Thoracic aorta (tissue), 2 donors: ENCODE measurements around the gene BANF2. TPM values are rescaled to one million over a fixed set of nuclear protein-coding genes. Genes with fewer than 3 reads are reported as not detected.

Experiments used
- ATAC-seq: fragments of 150-250 bp; one replicate; pipeline ENCODE4 v1.8.0; 2017; ENCODE audit warnings: low read depth; ENCODE audit not compliant: insufficient number of reproducible peaks, low FRiP score
- DNase-seq: peaks from one replicate; pipeline ENCODE4 v3.0.0-alpha.2; 2020; ENCODE audit warnings: low spot score
- H3K27ac ChIP-seq, 2 donors: fragments of 200-600 bp; sonication (generic); 1 replicate in 1 of 2; 2 replicates in 1 of 2; pipeline ENCODE4 v1.5.1; 2016; ENCODE audit warnings: mild to moderate bottlenecking in 2 of 2, moderate library complexity in 2 of 2
- H3K27me3 ChIP-seq: fragments of 200-600 bp; sonication (generic); replicated peaks from 2 replicates; pipeline ENCODE4 v1.6.0; 2016; ENCODE audit warnings: mild to moderate bottlenecking; ENCODE audit not compliant: insufficient read depth
- H3K36me3 ChIP-seq: fragments of 200-600 bp; sonication (generic); one replicate; pipeline ENCODE4 v1.5.1; 2016
- H3K4me1 ChIP-seq, 2 donors: fragments of 200-600 bp; sonication (generic); 1 replicate in 1 of 2; 2 replicates in 1 of 2; pipeline versions ENCODE4 v1.5.1 to v1.6.0; 2016; ENCODE audit warnings: low read depth in 2 of 2, mild to moderate bottlenecking in 1 of 2; ENCODE audit not compliant: control insufficient read depth in 1 of 2
- H3K4me3 ChIP-seq: fragments of 200-600 bp; sonication (generic); 2 replicates; pipeline ENCODE4 v1.5.1; 2016; ENCODE audit warnings: mild to moderate bottlenecking
- H3K9me3 ChIP-seq: fragments of 200-600 bp; sonication (generic); 2 replicates; pipeline ENCODE4 v1.5.1; 2016
- CTCF ChIP-seq: fragments of 200-600 bp; sonication (generic); IDR thresholded peaks from one replicate; pipeline ENCODE4 v1.5.1; 2019; ENCODE audit warnings: antibody characterized with exemption
- total RNA-seq, 2 donors: library from RNA; depleted of rRNA; stranded (reverse); fragments of >200 nt; gene quantifications; one replicate each; pipeline versions ENCODE4 v1.1.0 to v1.2.3, GENCODE V29; 2016

BANF2 gene
- total RNA-seq, 2 donors from 2014 or later, result not detected

- peaks cover 19 to 45% of the 10 kb centered on the region in 2 donors for H3K4me1 ChIP-seq
These were observed 19.6 kb upstream of the BANF2 start for GRCh38 chr20:17679941-17680835.

GRCh38 chr20:17680836-17681725, 18.7 kb upstream of the BANF2 start:
- H3K27ac ChIP-seq, result peak overlapping the region; percentile 91 to 96
- ATAC-seq (peak; percentile 59), DNase-seq (peak; percentile 46)
- H3K9me3 ChIP-seq, result no peaks in the 10 kb centered on the region
- H3K27me3 ChIP-seq, result no peaks in the 10 kb centered on the region
- peak; percentile 34 for TF ChIP-seq CTCF
- H3K4me1 ChIP-seq, result peaks cover 11 to 36% of the 10 kb centered on the region in 2 donors
- H3K36me3 ChIP-seq, result peaks cover under 1% of the 10 kb centered on the region
- H3K4me3 ChIP-seq, result peak overlapping the region; percentile 77

More at GRCh38 chr20:17679941-17680835, 19.6 kb upstream of the BANF2 start:
- DNase-seq, result no peak
- peak overlapping the region; percentile 91 to 96 for H3K27ac ChIP-seq
- peak overlapping the region; percentile 77 for H3K4me3 ChIP-seq
- ATAC-seq, result no peak
- no peaks in the 10 kb centered on the region for H3K27me3 ChIP-seq
- H3K36me3 ChIP-seq, result peaks cover 4% of the 10 kb centered on the region
- no peaks in the 10 kb centered on the region for H3K9me3 ChIP-seq
- TF ChIP-seq CTCF, result no peak

GRCh38 chr20:17681726-17682102, 18.1 kb upstream of the BANF2 start:
- Histone ChIP-seq H3K27me3 (no peaks in the 10 kb centered on the region), H3K4me1 (peaks cover 4 to 30% of the 10 kb centered on the region in 2 donors), H3K27ac (peak overlapping the region; percentile 91 to 96), H3K9me3 (no peaks in the 10 kb centered on the region), H3K36me3 (no peaks in the 10 kb centered on the region), H3K4me3 (peak overlapping the region; percentile 77)
- DNase-seq (no peak), ATAC-seq (no peak)
- TF ChIP-seq CTCF, result no peak

- H3K27me3 ChIP-seq, result no peaks in the 10 kb centered on the region
- H3K36me3 ChIP-seq, result no peaks in the 10 kb centered on the region
- ATAC-seq (peak; percentile 76), DNase-seq (peak; percentile 94)
- peak; percentile 70 for TF ChIP-seq CTCF
- peak within 1 kb of the TSS; percentile 77 for H3K4me3 ChIP-seq
- H3K4me1 ChIP-seq, result peaks cover 3 to 24% of the 10 kb centered on the region in 2 donors
- H3K27ac ChIP-seq, result peak within 1 kb of the TSS; percentile 91 to 96
- H3K9me3 ChIP-seq, result no peaks in the 10 kb centered on the region
These were observed 17.5 kb upstream of the BANF2 start, which contains the start of gene RRBP1 for GRCh38 chr20:17682103-17682888. Gene RRBP1 (minus strand): TSS chr20:17682242. CDS start chr20:17660507, 21,735 bp downstream.
